Esophagus squamous epithelium (tissue), 5 donors: ENCODE measurements around the gene GABBR2. TPM values are rescaled to one million over a fixed set of nuclear protein-coding genes. Genes with fewer than 3 reads are reported as not detected.

Source experiments
- DNase-seq: peaks from one replicate; lab custom pipeline; 2025; lab: John Stamatoyannopoulos, UW
- H3K27ac ChIP-seq, 4 donors: fragments of 200-600 bp; sonication (generic); one replicate each; pipeline ENCODE4 v1.5.1; 2016 to 2019; ENCODE audit warnings: mild to moderate bottlenecking in 1 of 4
- H3K27me3 ChIP-seq, 4 donors: fragments of 200-600 bp; sonication (generic); 1 replicate in 3 of 4; 2 replicates in 1 of 4; pipeline versions ENCODE4 v1.5.1 to v1.6.0; 2017 to 2021; ENCODE audit warnings: antibody characterized with exemption in 1 of 4
- H3K36me3 ChIP-seq, 3 donors: fragments of 200-600 bp; sonication (generic); one replicate each; pipeline ENCODE4 v1.5.1; 2016 to 2019
- H3K4me1 ChIP-seq, 3 donors: fragments of 200-600 bp; sonication (generic); one replicate each; pipeline ENCODE4 v1.5.1; 2017 to 2019
- H3K4me3 ChIP-seq, 4 donors: fragments of 200-600 bp; sonication (generic); 1 replicate in 3 of 4; 2 replicates in 1 of 4; pipeline ENCODE4 v1.5.1; 2016 to 2019; ENCODE audit warnings: mild to moderate bottlenecking in 2 of 4, moderate library complexity in 1 of 4
- H3K9me3 ChIP-seq, 3 donors: fragments of 200-600 bp; sonication (generic); one replicate each; pipeline ENCODE4 v1.5.1; 2016 to 2019
- CTCF ChIP-seq, 6 experiments: fragments of 450-650 bp in 4 of 6; fragments of 200-600 bp in 2 of 6; sonication (generic) in 2 of 6; IDR thresholded peaks; one replicate each; pipeline ENCODE4 v1.5.1; 2016 to 2019; ENCODE audit warnings: antibody characterized with exemption in 6 of 6, mild to moderate bottlenecking in 4 of 6, moderate library complexity in 4 of 6
- POLR2A ChIP-seq, 4 donors: fragments of 450-650 bp; IDR thresholded peaks; one replicate each; pipeline ENCODE4 v1.6.1; 2017; ENCODE audit warnings: antibody characterized with exemption in 4 of 4, mild to moderate bottlenecking in 4 of 4, moderate library complexity in 3 of 4
- WGBS, 2 donors: methylation state at CpG; one replicate each; pipeline ENCODE4 v1.1.5; 2018; 5-methylcytosine and 5-hydroxymethylcytosine counted together
- intact Hi-C: fragments of 100-400 bp; cut with DNase I; formaldehyde crosslinking; loops from one replicate; pipeline ENCODE4 v1.15.0; 2022
- total RNA-seq, 4 donors: library from RNA; depleted of rRNA; stranded (reverse); fragments of >200 nt; gene quantifications; one replicate each; pipeline ENCODE4 v1.1.0, GENCODE V29; 2016
- donor health status: DM: yes; HTN: yes; CAD: no.

Gene GABBR2
- total RNA-seq, 4 donors from 2014 or later = not detected

- H3K4me3 ChIP-seq = no peak overlapping the region
- H3K9me3 ChIP-seq = no peaks in the 10 kb centered on the region
- TF ChIP-seq CTCF (IDR thresholded peaks at IDR 0.05) = no peak
- TF ChIP-seq POLR2A (IDR thresholded peaks at IDR 0.05) = no peak
- 86 to 88% methylated on average over 3 of the region's 3 CpGs for WGBS, 2 donors
- no peaks in the 10 kb centered on the region for H3K27me3 ChIP-seq
- no peaks in the 10 kb centered on the region for H3K36me3 ChIP-seq
- intact Hi-C loops = loop anchor here (10.0 kb wide), 1 partner anchor 60 kb away; no protein-coding TSS in a partner anchor
- no peak for DNase-seq
- H3K4me1 ChIP-seq = no peaks in the 10 kb centered on the region
- H3K27ac ChIP-seq = no peak overlapping the region
These were observed 373.9 kb downstream of the GABBR2 start for GRCh38 chr9:98334796-98335195.

- intact Hi-C loops = loop anchor here (10.0 kb wide), 1 partner anchor 59 kb away; no protein-coding TSS in a partner anchor
- no peaks in the 10 kb centered on the region for H3K9me3 ChIP-seq
- TF ChIP-seq CTCF (IDR thresholded peaks at IDR 0.05) (no peak), POLR2A (IDR thresholded peaks at IDR 0.05) (no peak)
- no peak overlapping the region for H3K4me3 ChIP-seq
- H3K36me3 ChIP-seq = no peaks in the 10 kb centered on the region
- WGBS, 2 donors = 35 to 44% methylated on average over 5 of the region's 5 CpGs
- DNase-seq = no peak
- H3K4me1 ChIP-seq = no peaks in the 10 kb centered on the region
- no peaks in the 10 kb centered on the region for H3K27me3 ChIP-seq
- H3K27ac ChIP-seq = no peak overlapping the region
These were observed 374.8 kb downstream of the GABBR2 start for GRCh38 chr9:98333703-98334582.

GRCh38 chr9:98332405-98332831 is 376.3 kb downstream of the GABBR2 start:
- Histone ChIP-seq H3K36me3 (no peaks in the 10 kb centered on the region), H3K27ac (no peak overlapping the region), H3K4me3 (no peak overlapping the region), H3K9me3 (no peaks in the 10 kb centered on the region), H3K4me1 (no peaks in the 10 kb centered on the region), H3K27me3 (no peaks in the 10 kb centered on the region)
- intact Hi-C loops = loop anchor here (10.0 kb wide), 1 partner anchor 58 kb away; no protein-coding TSS in a partner anchor
- no peak for DNase-seq
- WGBS, 2 donors = 67% methylated on average over 8 of the region's 8 CpGs
- TF ChIP-seq CTCF (IDR thresholded peaks at IDR 0.05) (no peak), POLR2A (IDR thresholded peaks at IDR 0.05) (no peak)

GRCh38 chr9:98331536-98332259 is 377.0 kb downstream of the GABBR2 start:
- Histone ChIP-seq H3K4me3 (no peak overlapping the region), H3K36me3 (no peaks in the 10 kb centered on the region), H3K27me3 (no peaks in the 10 kb centered on the region), H3K9me3 (no peaks in the 10 kb centered on the region), H3K4me1 (no peaks in the 10 kb centered on the region), H3K27ac (no peak overlapping the region)
- DNase-seq = no peak
- intact Hi-C loops = loop anchor here (10.0 kb wide), 1 partner anchor 57 kb away; no protein-coding TSS in a partner anchor
- whole genome bisulfite sequencing, 2 donors = 60% methylated on average over 5 to 6 of the region's 6 CpGs
- TF ChIP-seq POLR2A (IDR thresholded peaks at IDR 0.05) (no peak), CTCF (IDR thresholded peaks at IDR 0.05) (no peak)
